Superior temporal gyrus (tissue), 1 donor: ENCODE measurements around the gene MINDY3.
"Not testable (repeated sequence)": the region's sequence is repeated elsewhere in the genome, so short reads cannot be mapped to it uniquely, and the experiment has no call there.

ENCODE experiments used
- DNase-seq: peaks from one replicate; pipeline ENCODE4 v3.0.0-alpha.2; 2016; ENCODE audit errors: extremely low spot score

The MINDY3 gene

DNA sequence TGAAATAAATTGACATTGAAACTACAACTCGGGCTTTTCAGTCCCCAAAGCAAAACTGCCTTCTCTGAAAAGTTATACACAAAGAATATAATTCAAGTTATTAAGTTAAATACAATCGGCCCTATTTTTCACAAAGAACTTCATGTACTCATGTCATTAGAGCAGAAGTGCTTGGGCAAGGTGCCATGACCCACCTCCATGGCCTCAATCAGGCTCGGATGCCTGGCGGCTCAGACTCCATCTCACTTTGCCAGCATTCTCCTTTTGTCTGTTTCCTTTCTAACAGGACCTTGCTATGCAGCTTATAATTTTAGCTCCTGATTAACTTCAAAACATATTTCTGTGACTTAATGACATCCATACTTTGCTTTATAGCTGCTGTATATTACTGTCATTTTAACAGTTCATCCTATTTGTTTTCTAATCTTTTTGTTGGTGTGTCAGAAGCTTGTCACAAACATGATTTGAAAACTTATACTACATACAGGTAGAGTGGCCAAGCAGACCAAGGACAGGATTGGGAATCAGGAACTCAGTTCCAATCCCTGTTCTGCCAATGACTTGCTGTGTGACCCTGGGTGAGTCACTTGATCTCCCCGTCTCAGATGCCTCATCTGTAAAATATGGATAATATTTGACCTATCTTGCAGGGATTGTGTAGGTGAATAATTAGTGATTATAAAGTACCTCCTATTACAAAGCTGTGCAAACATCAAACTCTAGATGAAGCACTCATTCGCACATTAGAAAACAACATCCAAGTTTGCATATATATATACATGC lies 79.8 kb downstream of the MINDY3 start:
- no peak for DNase-seq

DNA sequence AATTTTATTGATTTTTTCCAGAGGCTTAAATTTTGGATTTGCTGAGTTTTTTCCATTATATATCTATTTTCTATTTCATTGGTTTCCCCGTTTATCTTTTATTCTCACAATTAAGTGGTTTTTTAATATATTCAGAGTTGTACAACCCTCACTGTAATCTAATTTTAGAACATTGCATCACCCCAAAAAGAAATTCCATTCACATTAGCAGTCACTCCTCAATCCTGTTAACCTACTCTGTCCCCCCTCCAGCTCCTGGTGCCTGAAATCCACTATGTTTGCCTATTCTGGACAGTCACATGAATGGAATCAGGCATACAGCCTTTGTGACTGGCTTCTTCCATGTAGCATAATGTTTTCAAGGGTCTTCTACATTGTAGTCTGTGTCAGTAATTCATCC lies 84.8 kb downstream of the MINDY3 start:
- DNase-seq, result no peak

DNA sequence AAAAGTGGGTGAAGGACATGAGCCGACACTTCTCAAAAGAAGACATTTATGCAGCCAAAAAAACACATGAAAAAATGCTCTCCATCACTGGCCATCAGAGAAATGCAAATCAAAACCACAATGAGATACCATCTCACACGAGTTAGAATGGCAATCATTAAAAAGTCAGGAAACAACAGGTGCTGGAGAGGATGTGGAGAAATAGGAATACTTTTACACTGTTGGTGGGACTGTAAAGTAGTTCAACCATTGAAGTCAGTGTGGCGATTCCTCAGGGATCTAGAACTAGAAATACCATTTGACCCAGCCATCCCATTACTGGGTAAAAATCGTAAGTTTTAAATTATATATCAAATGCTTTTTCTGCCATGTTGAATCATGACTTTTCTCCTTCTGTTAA lies 85.8 kb downstream of the MINDY3 start:
- DNase-seq, result not testable (repeated sequence)

DNA sequence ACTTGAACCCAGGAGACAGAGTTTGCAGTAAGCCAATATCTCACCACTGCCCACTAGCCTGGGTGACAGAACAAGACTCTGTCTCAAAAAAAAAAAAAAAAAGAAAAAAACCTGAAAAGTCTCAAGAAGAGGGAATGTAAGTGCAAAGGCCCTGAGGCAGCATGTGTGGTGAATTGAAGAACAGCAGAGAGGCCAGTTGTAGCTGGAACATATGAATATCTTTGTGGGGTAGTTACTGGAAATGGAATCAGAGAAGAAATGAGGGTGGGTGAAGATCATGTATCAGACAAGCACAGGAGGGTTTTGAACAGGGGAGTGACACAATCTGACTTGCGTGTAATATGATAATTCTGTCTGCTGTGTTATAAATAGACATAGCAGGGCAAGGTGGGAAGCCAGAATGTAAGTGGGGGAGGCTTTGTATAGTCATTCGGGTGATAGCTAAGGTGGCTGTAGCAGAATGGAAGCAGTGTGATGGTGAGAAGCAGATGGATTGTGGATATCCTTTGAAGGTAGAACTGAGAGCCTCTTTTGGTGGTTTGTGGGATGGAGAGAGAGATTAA lies 95.3 kb downstream of the MINDY3 start:
- DNase-seq, result no peak

DNA sequence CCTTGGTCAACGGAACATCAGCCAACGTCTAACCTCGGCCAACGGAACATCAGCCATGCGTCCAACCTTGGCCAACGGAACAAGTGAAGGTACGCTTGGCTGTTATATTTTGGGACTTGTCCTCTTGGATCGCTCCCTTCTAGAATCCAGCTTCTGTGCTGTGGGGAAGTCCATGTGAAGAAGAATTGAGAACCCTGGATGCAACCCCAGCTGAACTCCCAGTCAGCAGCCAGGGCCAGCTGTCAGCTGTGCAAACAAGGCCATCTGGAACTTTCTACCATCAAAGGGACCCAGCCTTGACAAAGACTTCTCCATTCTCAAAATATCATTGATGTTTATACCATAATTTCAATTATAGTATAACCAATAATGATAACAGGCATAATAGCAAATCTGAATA lies 97.3 kb downstream of the MINDY3 start:
- DNase-seq, result no peak

DNA sequence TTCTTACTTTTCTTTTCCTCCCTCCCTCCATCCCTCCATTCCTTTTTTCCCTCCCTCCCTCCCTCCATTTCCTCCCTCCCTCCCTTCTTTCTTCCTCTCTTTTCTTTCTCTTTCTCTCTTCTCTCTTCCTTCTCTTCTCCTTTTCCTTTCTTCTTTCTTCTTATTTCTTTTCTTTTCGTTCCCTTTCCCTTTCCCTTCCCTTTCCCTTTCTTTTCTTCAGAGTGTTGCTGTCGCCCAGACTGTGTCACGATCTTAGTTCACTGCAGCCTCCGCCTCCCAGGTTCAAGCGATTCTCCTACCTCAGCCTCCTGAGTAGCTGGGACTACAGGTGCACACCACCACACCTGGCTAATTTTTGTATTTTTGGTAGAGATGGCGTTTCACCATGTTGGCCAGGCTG lies 98.1 kb downstream of the MINDY3 start:
- not testable (repeated sequence) for DNase-seq

DNA sequence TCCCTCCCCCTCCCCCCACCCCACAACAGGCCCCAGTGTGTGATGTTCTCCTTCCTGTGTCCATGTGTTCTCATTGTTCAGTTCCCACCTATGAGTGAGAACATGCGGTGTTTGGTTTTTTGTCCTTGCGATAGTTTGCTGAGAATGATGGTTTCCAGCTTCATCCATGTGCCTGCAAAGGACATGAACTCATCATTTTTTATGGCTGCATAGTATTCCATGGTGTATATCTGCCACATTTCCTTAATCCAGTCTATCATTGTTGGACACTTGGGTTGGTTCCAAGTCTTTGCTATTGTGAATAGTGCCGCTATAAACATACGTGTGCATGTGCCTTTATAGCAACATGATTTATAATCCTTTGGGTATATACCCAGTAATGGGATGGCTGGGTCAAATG lies 99.1 kb downstream of the MINDY3 start:
- DNase-seq, result not testable (repeated sequence)

DNA sequence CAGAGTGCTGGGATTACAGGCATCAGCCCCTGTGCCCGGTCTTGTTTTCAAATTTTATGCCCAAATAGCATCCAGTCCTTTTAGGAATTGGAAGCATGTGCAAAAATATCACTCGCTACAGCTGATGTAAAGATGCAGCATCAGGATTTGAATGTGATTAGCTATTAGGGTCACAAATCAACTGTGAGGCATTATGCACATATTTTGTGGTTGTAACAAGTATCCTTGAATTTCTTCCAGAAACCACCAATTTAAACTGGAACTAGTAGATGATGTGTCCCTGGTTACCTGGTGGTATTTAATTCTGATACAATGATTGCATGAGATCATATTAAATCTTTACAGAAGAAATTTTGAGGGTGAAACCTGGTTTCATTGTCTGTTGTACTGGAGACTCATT lies 99.6 kb downstream of the MINDY3 start:
- DNase-seq, result no peak

DNA sequence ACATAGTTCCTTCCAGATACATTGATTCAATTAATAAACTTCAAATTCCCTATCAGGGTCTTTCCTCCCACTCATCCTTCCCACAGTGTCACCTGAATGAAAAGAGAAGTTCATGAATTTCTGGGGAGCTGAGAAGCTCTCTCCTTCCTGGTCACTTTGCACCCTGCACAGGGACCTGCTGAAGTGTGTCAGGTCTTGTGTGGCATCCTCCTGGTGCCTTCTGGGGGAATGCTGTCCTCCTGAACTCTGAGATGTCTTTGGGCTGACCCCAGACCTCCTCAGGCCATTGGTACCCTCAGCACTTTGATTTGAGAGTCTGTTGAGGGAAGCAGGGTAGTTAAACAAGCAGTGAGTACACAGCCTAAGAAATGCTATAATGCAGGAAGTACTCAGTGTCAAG lies 101.0 kb downstream of the MINDY3 start:
- DNase-seq, result no peak

DNA sequence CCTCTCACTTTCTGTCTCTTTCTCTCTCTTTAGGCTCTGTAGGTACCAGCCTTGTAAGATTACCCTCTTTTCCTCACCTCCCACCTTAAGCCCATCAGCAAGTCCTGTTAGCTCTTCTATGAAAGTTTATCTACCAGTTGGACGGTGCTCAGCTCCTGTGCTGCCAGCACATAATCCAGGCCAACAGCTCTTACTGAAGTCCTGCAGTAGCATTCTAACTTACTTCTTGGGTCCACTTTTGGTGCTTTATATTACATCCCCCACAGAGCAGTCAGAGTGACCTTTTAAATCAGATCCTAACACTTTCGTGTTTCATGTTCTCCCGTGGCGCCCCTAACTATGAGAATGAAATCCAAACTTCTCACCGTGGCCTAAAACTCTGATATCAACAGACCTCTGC lies 101.7 kb downstream of the MINDY3 start:
- no peak for DNase-seq

DNA sequence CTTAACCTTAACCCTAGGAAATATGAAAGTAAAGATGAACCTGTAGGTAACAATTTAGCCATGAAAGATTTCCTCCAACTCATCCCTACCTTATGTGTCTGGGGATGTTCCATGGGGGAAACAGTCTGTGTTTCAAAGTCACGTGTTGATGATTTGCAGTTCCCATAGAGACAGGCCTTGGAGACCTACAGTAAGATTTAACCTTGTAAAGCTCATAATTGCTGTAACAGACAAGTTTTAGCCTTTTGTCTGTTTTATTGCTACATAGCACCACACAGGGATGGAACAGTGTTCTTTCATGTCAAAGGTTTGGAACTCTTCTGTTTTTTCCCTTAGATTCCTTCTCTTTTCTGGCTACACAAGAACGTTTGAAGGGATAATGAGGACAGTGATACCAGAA lies 105.4 kb downstream of the MINDY3 start:
- no peak for DNase-seq

DNA sequence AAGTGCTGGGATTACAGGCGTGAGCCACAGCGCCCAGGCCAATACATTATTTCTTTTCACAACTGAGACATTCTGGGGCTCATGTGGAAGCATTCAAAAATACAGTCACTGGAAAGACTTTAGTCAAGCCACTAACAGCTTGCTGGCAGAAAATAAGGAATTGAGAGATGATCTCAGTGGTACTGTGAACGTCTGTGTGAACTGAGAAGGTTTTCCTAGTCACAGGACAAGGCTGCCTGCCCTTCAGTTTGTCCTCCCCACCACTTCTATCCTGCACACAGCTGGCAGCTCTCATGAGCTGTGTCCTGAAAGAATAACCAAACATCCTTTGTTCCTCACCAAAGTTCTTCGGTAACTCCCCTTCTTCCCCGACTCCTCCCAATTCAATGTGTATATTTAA lies 109.3 kb downstream of the MINDY3 start:
- DNase-seq, result no peak

DNA sequence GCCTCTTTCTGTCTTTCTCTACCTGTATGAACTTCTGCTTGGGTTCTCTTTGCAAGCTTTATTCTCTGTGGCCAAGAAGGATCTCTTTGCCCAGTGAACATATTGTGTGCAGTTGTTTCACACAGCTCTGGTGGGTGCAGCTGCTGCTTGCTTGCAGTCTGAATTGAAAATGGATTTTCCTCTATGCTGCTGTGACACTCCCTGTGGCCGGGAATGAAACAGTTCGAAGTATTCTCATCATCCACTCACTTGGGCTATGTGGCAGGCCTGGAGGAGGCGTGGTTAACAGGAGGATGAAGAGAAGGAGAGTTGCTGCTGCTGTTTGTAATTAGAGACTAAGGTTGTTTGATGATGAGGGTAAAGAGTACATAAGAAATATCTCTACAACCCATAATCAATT lies 112.2 kb downstream of the MINDY3 start:
- no peak for DNase-seq

DNA sequence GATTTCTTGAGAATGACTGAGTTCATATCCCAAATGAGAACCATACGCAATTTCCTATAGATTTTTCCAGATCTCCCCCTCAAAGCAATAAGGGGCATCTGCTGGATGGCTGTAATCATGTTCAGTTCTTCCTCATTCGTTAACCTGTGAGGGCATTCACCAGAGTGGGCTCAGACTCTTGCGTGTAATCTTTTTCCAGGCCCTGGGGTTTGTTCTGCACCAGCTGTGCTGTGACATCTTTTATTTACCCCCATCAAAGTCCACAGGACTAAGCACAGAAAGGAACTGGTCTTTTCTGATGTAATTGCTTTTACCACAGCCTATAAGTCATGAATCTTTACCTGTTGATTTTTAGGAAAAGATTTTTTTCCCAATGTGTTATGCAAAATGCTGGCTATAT lies 112.7 kb downstream of the MINDY3 start:
- no peak for DNase-seq

DNA sequence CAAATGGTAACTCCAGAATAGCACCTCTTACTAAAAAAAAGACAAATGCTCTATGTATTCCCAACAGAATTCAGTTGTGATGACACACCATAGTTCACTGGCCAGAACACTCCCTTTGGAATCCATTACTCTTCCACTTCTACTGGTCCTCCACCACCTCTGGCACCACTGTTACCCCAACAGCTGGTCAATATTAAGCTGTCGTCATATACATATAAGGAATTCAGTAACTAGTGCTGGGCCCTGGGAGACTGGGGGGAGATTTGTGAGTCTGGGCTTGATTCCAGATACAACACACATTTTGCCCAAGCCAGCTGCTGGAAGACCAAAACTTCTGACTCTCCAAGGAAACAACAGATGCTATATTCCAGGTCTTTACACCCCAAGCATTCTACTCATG lies 114.6 kb downstream of the MINDY3 start:
- DNase-seq, result no peak

DNA sequence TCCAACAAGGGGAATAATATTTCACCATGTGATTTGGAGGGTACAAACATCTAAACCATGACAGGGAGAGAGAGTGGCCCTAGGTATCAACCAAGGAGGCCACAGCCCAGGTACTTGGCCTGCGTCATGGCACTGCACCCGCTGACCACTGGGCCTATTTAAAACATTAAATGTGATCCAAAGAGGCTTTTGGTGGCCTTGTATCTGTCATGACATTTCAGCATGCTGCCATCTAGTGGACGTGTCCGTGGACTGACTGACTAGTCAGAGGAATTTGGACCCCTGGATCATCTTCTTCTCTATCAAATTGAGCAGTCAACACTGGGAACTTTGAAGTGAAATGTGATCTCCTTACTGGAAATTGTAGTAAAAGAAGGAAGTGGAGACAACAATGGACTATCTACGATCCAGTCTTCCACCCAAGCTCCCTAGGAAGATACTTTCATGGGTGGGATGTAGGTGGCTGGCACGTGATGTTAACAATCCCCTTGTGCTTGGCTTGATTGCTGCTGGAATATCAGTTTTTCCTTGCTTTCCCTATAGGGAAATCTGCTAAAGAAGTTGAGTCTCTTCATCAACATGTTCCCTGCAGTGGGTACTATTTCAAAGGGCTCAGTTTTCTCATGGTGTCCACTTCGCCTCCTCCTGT lies 116.0 kb downstream of the MINDY3 start:
- DNase-seq, result no peak

DNA sequence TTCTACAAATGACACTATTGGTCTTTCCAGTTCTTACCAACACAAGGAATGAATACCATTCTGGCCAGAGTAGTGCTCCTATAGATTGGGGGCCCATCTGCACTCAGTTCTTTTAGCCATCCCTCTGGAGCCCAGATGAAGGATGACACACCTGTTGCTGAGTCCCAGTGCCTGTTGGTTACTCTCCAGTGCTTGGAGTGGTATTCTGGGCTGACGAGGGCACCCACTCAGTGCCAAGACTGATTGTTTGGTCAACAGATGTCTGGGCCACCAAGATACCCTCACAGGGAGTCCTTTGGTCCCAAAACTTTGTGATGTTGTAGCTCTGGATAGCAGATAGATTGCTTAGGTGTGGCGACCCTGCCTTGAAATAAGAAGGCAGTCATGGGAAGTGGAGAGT lies 116.9 kb downstream of the MINDY3 start:
- DNase-seq, result no peak

DNA sequence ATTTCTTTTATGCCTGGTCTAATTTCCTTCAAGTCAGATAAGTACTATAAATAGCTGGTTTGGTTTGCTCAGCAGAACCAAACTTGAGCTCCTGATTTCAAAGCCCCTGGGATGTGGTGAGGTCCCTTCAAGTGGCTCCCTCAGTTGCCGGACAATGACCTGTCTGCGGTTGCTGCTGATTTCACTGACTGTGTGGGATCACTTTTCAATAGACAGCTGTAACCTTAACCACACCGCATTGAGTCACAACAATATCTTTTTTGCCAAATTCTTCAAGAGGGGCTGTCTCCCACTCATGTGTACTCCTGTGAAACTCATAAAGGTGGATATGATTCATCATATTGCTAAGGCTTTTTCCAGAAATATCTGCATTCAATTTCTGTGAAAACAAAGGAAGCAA lies 117.5 kb downstream of the MINDY3 start:
- no peak for DNase-seq

DNA sequence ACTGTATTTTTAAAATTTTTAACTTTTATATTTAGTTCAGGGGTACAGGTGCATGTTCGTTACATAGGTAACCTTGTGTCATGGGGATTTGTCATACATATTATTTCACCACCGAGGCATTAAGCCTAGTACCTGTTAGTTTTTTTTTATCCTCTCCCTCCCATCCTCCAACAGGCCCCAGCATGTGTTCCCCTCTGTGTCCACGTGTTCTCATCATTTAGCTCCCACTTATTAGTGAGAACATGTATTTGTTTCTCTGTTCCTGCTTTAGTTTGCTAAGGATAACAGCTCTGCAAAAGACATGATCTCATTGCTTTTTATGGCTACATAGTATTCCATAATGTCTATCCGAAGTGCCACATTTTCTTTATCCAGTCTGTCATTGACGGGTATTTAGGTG lies 118.2 kb downstream of the MINDY3 start:
- no peak for DNase-seq

DNA sequence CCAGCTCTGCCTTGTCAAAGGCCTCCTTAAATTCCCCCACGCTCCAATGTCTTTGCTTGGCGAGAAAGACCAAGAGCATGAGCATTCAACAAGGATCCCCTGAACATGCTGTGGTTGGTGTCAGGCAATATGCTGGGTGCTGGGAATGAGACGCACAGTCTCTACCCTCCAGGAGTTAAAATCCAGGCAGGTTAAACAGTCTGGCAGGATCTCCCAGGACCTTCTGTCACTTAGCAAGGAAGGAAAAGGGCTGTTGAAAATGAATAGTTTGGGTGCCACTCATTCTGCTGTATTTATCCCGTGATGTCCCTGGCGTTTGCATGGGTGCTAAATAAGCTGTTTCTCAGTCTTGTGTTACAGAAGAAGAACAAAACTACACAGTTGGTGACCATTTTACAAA lies 118.7 kb downstream of the MINDY3 start:
- DNase-seq, result no peak

DNA sequence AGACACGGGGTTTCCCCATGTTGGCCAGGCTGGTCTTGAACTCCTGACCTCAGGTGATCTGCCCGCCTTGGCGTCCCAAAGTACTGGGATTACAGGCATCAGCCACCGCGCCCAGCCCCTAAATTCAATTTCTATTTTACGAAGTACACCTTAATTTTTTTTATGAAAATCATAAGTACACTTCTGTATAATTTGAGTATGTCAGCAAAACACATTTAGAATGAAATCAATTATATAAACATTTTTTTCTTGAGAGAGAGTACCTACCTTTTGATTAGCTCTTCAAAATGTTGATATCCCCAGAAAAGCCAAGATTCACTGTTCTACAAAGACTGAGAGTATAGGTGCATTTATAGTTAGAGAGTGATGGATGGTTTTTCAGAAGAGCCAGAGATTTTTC lies 120.0 kb downstream of the MINDY3 start:
- DNase-seq, result no peak

DNA sequence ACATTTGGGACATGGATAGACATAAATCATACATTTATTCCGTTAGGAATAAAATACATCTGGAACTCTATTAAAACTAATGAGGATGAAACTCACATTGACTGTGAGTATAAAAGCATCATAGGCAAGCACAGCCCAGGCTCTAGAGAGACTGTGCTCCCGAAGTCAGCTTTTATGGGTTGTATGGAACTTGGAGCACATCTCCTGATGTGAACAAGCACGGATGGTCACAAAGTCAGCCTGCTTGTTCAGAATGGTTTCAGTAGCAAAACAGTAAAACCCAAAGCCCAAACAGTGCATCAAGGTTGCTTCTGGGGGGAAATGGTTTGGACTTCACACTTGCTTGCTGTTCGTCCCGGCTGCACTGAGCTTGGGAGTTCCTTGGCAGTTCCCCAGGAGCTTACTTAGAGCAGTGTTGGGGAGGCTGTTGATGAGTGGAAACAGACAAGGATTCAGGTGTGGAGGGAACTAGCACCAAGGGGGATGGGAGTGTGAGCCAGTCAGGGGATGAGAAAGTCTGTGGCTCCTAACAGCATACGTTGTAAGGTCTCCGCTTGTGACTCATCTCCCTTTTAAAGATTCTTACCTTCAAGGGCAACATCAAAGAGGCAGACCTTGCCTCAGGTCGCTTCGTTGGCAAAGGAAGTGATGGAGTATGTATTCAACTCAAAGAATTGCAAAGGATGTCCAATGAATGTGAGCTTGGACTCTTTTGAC lies 120.9 kb downstream of the MINDY3 start:
- no peak for DNase-seq
